ENCODE measurements around the gene ABCC12.

The ABCC12 gene

DNA sequence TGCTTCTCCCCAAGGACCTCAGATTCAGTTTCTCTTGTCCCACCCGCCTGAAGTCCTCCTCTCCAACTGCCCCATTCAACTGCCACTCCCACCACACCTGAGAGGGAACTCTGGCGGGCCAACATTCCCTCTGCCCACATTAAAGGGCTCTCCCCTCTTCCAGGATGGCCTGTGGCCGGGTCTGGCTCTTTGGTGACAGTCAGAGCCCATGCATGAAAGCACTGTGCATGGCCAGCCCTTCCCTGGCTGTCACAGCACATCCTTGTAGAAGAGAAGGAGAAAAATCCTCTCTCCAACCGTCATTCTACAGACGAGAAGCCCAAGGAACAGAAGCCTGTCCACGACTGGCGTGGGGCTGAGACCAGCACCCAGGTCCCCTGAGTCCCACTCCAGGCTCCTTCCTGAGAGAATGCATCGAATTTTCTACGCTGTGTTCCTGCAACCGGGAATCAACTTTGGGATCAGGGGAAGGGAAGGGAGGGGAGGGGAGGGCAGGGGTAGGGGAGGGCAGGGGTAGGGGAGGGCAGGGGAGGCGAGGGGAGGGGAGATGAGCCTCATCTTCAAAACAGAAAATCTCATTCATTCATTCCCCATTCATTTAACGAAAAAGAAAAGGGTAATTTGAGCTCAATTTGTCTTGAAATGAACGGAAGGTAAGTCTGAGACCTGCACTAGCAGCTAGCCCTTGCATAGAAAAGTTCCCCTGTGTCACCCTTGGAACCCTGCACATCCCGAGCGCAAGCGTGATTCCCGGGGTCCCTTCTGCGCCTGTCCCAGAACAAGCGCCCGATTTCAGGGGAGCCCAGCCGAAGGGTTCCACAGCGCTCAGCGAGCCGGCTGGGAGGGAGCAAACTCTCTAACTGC lies at the start of gene ABCC12:
Gene ABCC12 (minus strand): TSS at position 68 of the 864 bp plus-strand sequence. CDS start 9,569 bp downstream, outside the sequence.
- no peak within 1 kb of the TSS for H3K4me3 ChIP-seq (ENCODE audit: low read depth, low read length)
- TF ChIP-seq, protein P1, sequence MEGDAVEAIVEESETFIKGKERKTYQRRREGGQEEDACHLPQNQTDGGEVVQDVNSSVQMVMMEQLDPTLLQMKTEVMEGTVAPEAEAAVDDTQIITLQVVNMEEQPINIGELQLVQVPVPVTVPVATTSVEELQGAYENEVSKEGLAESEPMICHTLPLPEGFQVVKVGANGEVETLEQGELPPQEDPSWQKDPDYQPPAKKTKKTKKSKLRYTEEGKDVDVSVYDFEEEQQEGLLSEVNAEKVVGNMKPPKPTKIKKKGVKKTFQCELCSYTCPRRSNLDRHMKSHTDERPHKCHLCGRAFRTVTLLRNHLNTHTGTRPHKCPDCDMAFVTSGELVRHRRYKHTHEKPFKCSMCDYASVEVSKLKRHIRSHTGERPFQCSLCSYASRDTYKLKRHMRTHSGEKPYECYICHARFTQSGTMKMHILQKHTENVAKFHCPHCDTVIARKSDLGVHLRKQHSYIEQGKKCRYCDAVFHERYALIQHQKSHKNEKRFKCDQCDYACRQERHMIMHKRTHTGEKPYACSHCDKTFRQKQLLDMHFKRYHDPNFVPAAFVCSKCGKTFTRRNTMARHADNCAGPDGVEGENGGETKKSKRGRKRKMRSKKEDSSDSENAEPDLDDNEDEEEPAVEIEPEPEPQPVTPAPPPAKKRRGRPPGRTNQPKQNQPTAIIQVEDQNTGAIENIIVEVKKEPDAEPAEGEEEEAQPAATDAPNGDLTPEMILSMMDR (IDR thresholded peaks at IDR 0.05; ENCODE audit: insufficient read depth, low read depth, low read length, missing control alignments) = no peak
- no peak for DNase-seq (ENCODE audit: low read depth)

DNA sequence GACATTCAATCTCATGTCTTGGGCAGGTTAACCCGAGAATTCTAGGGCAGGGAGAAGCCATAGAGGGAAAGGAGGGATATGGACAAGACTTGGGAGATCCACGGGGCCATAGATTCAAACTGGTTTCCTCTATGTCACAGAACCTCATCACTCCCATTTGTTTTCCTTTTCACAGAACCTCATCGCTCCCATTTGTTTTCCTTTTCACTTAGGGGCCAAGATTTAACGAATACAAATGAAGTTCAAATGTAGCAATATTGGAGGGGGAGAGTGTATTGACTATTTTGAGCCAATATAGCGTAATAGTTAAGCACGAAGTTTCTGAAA lies 49.0 kb upstream of the ABCC12 start:
- no peak overlapping the region for H3K4me3 ChIP-seq (ENCODE audit: low read depth, low read length)
- no peak for DNase-seq (ENCODE audit: low read depth)
- TF ChIP-seq, protein P1 (IDR thresholded peaks at IDR 0.05; ENCODE audit: insufficient read depth, low read depth, low read length, missing control alignments) = no peak

DNA sequence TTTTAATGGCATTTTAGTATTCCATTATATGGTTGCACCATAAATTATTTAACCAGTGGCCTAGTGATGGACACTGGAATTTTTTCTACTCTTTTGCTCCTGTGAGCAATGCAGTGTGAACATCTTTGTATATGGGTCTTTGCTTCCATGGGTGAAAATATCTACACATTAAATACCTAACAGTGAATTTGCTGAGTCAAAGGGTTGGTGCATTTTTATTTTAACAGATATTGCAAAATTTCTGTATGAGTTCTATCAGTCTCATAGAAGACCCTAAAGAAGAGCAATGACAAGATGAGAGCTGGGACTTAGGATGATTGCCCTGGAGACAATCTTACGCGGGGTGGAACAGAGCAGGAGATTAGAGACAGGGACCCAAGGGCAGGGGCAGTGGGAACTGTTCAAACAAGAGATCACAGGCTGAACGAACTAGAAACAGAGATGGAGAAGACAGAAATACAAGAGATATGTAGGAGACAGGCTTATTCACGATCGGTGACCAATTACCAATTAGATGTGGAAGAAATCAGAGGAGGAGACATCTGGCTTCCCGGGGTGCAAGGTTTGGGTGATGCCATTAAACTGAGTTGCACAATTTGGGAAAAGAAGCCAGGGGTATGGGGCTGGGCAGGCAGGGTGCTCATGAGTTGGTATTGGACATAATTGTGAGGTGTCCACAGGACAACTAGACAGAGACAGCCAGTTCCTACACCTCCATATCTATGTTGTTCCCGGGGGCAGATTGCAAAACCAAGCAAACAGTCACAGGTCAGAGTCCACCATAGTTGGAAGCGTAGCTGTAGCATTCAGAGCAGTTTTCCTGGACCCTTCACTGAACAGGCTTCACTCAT lies 48.4 kb upstream of the ABCC12 start:
- no peak overlapping the region for H3K4me3 ChIP-seq (ENCODE audit: low read depth, low read length)
- TF ChIP-seq, protein P1 (IDR thresholded peaks at IDR 0.05; ENCODE audit: insufficient read depth, low read depth, low read length, missing control alignments) = no peak
- no peak for DNase-seq (ENCODE audit: low read depth)

DNA sequence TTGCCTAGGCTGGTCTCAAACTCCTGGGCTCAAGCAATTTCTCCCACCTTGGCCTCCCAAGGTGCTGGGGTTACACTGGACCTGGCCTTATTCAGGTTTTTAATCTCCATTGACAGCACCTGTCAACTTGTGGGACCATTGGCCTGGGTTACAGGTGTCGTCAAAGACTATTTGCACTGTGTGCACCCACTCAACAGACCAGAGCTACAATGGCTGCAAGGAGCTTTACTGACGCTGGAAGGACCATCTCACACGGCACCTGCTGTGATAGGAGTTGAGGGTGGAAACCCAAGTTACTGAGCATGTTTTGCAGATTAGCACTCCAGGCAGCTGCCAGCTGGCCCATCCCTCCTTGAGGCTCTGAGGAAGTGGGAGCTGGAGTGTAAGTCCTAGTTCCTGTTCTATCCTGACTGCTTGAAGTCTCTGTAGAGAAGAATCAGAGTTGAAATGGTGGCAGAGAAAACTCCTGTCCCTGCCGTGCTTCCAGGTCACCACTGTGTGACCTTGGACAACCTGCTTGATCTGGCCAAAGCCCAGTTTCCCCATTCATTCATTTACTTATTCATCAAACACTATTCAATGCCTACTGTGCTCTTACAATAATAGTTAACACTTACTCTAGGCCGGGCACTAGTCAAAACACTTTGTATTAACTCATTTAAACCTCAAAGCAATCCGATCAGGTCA lies 45.9 kb upstream of the ABCC12 start:
- TF ChIP-seq, protein P1 (IDR thresholded peaks at IDR 0.05; ENCODE audit: insufficient read depth, low read depth, low read length, missing control alignments) = no peak

DNA sequence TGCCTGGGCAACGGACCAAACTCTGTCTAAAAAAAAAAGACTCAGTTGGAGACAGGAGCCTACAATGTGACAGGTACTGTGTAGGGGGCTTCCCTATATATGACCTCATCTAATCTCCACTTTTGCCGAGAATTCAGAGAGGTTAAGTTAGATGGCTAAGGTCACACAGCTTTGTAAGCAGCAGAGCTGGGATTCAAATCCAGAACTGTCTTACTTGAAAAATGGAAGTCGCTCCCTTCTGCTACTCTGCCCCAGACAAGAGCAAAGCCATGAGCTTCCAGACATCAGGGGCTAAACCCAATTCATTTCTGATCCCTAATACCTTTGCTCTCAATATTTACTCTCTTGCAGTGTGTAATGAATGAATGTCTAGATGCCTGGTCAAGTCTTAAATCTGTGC lies 41.5 kb upstream of the ABCC12 start:
- DNase-seq (ENCODE audit: low read depth) = no peak
- TF ChIP-seq, protein P1 (IDR thresholded peaks at IDR 0.05; ENCODE audit: insufficient read depth, low read depth, low read length, missing control alignments) = no peak

More for the DNA sequence above, 45.9 kb upstream of the ABCC12 start:
- no peak overlapping the region for H3K4me3 ChIP-seq (ENCODE audit: low read depth, low read length)
- no peak for DNase-seq (ENCODE audit: low read depth)

DNA sequence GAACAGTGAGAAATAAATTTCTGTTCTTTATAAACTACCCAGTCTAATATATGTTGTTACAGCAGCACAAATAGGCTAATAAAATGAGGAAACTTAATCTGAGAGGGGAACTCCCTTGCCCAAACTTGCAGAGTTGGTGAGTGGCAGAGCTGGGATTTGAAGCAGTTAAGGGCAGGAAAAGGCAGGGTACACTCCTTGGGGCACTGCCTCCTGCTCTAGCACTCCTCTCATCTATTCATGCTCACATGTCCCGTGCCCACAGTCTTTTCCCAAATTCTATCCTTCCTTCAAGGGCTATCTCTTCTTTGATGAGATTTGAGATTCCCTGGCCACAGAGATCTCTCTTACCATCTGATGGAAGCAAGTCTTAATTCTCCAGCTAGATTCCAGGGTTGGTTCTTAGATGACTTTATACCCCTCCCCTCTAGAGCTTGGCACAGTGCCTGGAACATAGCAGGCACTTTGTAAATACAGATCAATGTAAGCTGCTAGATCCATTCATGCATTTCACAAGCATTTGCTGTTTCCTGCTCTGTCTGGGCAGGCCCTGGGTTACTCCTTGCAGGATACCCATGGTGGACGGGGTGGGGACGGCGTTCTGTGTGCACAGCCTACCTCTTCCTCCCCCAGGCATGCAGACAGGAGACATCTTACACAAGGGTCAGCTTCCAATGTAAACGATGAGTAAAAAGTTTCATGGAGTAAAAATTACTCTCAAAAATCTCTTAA lies 39.2 kb upstream of the ABCC12 start:
- H3K4me3 ChIP-seq (ENCODE audit: low read depth, low read length) = no peak overlapping the region
- TF ChIP-seq, protein P1 (IDR thresholded peaks at IDR 0.05; ENCODE audit: insufficient read depth, low read depth, low read length, missing control alignments) = no peak
- no peak for DNase-seq (ENCODE audit: low read depth)

More for the DNA sequence above, 41.5 kb upstream of the ABCC12 start:
- H3K4me3 ChIP-seq (ENCODE audit: low read depth, low read length) = no peak overlapping the region

All from GM12865 (cell line).